ENCODE data around the gene IL3RA. TPM values are rescaled to one million over a fixed set of nuclear protein-coding genes. Genes with fewer than 3 reads are reported as not detected.

The IL3RA gene
- total and polyA plus RNA-seq, 2 of the 8 experiments (the other 6 are each of a cell fraction or from before 2014, with no cell fraction given) = 0.11 TPM; not detected in 1

- TF ChIP-seq, protein P1, sequence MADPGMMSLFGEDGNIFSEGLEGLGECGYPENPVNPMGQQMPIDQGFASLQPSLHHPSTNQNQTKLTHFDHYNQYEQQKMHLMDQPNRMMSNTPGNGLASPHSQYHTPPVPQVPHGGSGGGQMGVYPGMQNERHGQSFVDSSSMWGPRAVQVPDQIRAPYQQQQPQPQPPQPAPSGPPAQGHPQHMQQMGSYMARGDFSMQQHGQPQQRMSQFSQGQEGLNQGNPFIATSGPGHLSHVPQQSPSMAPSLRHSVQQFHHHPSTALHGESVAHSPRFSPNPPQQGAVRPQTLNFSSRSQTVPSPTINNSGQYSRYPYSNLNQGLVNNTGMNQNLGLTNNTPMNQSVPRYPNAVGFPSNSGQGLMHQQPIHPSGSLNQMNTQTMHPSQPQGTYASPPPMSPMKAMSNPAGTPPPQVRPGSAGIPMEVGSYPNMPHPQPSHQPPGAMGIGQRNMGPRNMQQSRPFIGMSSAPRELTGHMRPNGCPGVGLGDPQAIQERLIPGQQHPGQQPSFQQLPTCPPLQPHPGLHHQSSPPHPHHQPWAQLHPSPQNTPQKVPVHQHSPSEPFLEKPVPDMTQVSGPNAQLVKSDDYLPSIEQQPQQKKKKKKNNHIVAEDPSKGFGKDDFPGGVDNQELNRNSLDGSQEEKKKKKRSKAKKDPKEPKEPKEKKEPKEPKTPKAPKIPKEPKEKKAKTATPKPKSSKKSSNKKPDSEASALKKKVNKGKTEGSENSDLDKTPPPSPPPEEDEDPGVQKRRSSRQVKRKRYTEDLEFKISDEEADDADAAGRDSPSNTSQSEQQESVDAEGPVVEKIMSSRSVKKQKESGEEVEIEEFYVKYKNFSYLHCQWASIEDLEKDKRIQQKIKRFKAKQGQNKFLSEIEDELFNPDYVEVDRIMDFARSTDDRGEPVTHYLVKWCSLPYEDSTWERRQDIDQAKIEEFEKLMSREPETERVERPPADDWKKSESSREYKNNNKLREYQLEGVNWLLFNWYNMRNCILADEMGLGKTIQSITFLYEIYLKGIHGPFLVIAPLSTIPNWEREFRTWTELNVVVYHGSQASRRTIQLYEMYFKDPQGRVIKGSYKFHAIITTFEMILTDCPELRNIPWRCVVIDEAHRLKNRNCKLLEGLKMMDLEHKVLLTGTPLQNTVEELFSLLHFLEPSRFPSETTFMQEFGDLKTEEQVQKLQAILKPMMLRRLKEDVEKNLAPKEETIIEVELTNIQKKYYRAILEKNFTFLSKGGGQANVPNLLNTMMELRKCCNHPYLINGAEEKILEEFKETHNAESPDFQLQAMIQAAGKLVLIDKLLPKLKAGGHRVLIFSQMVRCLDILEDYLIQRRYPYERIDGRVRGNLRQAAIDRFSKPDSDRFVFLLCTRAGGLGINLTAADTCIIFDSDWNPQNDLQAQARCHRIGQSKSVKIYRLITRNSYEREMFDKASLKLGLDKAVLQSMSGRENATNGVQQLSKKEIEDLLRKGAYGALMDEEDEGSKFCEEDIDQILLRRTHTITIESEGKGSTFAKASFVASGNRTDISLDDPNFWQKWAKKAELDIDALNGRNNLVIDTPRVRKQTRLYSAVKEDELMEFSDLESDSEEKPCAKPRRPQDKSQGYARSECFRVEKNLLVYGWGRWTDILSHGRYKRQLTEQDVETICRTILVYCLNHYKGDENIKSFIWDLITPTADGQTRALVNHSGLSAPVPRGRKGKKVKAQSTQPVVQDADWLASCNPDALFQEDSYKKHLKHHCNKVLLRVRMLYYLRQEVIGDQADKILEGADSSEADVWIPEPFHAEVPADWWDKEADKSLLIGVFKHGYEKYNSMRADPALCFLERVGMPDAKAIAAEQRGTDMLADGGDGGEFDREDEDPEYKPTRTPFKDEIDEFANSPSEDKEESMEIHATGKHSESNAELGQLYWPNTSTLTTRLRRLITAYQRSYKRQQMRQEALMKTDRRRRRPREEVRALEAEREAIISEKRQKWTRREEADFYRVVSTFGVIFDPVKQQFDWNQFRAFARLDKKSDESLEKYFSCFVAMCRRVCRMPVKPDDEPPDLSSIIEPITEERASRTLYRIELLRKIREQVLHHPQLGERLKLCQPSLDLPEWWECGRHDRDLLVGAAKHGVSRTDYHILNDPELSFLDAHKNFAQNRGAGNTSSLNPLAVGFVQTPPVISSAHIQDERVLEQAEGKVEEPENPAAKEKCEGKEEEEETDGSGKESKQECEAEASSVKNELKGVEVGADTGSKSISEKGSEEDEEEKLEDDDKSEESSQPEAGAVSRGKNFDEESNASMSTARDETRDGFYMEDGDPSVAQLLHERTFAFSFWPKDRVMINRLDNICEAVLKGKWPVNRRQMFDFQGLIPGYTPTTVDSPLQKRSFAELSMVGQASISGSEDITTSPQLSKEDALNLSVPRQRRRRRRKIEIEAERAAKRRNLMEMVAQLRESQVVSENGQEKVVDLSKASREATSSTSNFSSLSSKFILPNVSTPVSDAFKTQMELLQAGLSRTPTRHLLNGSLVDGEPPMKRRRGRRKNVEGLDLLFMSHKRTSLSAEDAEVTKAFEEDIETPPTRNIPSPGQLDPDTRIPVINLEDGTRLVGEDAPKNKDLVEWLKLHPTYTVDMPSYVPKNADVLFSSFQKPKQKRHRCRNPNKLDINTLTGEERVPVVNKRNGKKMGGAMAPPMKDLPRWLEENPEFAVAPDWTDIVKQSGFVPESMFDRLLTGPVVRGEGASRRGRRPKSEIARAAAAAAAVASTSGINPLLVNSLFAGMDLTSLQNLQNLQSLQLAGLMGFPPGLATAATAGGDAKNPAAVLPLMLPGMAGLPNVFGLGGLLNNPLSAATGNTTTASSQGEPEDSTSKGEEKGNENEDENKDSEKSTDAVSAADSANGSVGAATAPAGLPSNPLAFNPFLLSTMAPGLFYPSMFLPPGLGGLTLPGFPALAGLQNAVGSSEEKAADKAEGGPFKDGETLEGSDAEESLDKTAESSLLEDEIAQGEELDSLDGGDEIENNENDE (IDR thresholded peaks at IDR 0.05; ENCODE audit: insufficient replicate concordance, low read length) = no peak
- TF ChIP-seq JUND (IDR thresholded peaks at IDR 0.05; ENCODE audit: low read length) = peak; percentile 15; the same call in 1 of the 2 replicates
- TF ChIP-seq, protein P2, sequence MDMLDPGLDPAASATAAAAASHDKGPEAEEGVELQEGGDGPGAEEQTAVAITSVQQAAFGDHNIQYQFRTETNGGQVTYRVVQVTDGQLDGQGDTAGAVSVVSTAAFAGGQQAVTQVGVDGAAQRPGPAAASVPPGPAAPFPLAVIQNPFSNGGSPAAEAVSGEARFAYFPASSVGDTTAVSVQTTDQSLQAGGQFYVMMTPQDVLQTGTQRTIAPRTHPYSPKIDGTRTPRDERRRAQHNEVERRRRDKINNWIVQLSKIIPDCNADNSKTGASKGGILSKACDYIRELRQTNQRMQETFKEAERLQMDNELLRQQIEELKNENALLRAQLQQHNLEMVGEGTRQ (IDR thresholded peaks at IDR 0.05; ENCODE audit: low read length) = peak; percentile 96
- no peak for TF ChIP-seq KDM4A (IDR thresholded peaks at IDR 0.05; ENCODE audit: low read depth, low read length, severe bottlenecking)
- TF ChIP-seq FOSL1 (IDR thresholded peaks at IDR 0.05; ENCODE audit: insufficient read depth, low read depth, low read length) = no peak
- 0 out of 2 replicates have a peak, but pooled peaks have one; percentile 50 for TF ChIP-seq CHD1 (IDR thresholded peaks at IDR 0.05; ENCODE audit: low read depth, low read length)
- no peak for TF ChIP-seq SUZ12 (IDR thresholded peaks at IDR 0.05; ENCODE audit: low read length)
- TF ChIP-seq SP2 (IDR thresholded peaks at IDR 0.05; ENCODE audit: low read length) = no peak
- TF ChIP-seq MAFK (IDR thresholded peaks at IDR 0.05; ENCODE audit: low read depth, low read length) = peak; percentile 2; the same call in 1 of the 2 replicates
Measured at GRCh38 chrX:1391707-1392375, 55.3 kb downstream of the IL3RA start, which contains the start of gene SLC25A6 (continued).

Measured in H1 (cell line).